AG09309 (cell line): ENCODE results near the gene CD3D.

Source experiments
- DNase-seq: peaks from one replicate; pipeline ENCODE4 v3.0.0-alpha.2; 2010; ENCODE audit warnings: low read depth
- H3K4me3 ChIP-seq: 2 replicates; pipeline ENCODE4 v1.5.1; 2011; ENCODE audit warnings: mild to moderate bottlenecking, low read depth, low read length, moderate library complexity; ENCODE audit not compliant: control insufficient read depth
- TF ChIP-seq, protein P1 (sequence below): IDR thresholded peaks from 2 replicates; pipeline ENCODE4 v1.5.1; 2011; ENCODE audit warnings: mild to moderate bottlenecking, low read depth, low read length, inconsistent platforms; ENCODE audit not compliant: insufficient read depth, control insufficient read depth; ENCODE audit errors: missing control alignments

Gene CD3D

DNA sequence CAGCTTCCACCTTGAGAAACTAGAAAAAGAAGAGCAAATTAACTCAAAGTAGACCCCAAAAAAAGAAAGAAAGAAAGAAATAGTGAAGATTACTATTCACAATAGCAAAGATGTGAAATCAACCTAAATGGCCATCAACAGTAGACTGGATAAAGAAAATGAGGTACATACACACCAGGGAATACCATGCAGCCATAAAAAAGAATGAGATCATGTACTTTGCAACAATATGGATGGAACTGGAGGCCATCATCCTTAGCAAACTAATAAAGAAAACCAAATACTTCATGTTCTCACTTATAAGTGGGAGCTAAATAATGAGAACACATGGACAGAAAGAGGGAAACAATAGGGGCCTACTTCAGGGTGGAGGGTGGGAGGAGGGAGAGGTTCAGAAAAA, 13.8 kb downstream of the CD3D start:
- no peak overlapping the region for H3K4me3 ChIP-seq
- TF ChIP-seq, protein P1, sequence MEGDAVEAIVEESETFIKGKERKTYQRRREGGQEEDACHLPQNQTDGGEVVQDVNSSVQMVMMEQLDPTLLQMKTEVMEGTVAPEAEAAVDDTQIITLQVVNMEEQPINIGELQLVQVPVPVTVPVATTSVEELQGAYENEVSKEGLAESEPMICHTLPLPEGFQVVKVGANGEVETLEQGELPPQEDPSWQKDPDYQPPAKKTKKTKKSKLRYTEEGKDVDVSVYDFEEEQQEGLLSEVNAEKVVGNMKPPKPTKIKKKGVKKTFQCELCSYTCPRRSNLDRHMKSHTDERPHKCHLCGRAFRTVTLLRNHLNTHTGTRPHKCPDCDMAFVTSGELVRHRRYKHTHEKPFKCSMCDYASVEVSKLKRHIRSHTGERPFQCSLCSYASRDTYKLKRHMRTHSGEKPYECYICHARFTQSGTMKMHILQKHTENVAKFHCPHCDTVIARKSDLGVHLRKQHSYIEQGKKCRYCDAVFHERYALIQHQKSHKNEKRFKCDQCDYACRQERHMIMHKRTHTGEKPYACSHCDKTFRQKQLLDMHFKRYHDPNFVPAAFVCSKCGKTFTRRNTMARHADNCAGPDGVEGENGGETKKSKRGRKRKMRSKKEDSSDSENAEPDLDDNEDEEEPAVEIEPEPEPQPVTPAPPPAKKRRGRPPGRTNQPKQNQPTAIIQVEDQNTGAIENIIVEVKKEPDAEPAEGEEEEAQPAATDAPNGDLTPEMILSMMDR = no peak
- DNase-seq = no peak

DNA sequence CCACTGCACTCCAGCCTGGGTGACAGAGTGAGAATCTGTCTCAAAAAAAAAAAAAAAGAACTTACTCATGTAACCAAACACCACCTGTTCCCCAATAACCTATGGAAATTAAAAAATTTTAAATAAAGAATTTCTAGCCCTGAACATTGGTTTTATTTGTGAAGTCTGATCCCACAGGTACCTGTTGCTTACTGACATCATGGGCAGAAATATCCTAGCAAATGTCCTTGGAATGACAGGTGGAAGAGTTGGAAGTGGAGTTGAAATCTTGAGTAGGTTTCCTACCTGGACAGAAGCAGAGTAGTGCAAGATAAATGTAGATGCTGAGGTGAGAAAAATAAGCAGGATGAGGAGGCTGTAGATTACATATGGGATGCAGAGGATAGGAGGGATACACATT, 17.2 kb downstream of the CD3D start:
- H3K4me3 ChIP-seq = no peak overlapping the region
- TF ChIP-seq, protein P1 = no peak
- DNase-seq = no peak

DNA sequence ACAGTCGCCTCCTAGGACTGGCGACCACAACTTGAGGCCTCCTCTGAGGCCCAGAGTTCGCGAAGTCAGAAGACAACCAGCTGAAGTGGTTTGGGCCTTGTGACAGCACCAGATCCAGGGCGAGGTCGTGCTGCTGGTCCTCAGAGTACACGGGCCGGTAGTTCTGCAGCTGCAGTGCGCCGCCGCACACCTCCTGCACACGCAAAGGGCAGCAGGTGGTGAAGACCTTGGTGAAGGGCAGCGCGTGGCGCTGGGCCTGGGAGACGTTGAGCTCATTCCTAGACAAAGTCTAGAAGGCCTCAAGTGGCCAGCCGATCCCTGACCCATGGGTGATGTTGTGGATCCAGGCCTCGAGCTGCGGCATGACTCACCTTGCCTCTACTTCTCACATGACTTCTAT, 19.8 kb downstream of the CD3D start:
- TF ChIP-seq, protein P1 = no peak
- no peak overlapping the region for H3K4me3 ChIP-seq

DNA sequence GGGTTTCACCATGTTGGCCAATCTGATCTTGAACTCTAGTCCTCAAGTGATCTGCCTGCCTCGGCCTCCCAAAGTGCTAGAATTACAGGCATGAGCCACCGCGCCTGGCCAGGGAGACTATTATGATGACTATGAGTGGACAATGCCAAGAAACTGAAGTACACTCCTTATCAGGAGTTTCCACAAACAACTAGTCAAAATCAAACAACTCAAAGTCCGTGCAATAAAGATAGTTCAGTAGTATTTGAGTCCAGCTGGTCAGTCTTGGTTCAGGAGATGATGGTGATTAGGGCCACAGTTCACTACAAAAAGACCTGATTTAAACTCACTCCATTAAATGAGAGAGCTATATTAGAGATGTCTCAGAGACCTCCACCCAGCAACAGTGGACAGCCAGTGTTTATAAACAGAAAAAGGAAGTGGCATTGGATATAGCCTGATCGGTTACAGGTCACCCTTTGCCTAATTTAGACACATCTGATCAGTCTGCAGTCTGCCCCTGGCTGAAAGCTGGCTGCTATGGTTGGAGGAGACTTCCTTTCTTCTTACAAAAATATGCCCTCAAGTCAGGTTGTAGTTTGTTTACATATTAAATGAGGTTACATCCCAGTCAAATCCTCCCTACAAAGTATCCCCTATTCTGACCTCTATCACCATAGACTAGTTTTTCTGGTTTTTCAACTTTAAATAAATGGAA, 21.0 kb downstream of the CD3D start:
- H3K4me3 ChIP-seq = no peak overlapping the region
- TF ChIP-seq, protein P1 = no peak
- DNase-seq = no peak

More for the DNA sequence above, 19.8 kb downstream of the CD3D start:
- no peak for DNase-seq

DNA sequence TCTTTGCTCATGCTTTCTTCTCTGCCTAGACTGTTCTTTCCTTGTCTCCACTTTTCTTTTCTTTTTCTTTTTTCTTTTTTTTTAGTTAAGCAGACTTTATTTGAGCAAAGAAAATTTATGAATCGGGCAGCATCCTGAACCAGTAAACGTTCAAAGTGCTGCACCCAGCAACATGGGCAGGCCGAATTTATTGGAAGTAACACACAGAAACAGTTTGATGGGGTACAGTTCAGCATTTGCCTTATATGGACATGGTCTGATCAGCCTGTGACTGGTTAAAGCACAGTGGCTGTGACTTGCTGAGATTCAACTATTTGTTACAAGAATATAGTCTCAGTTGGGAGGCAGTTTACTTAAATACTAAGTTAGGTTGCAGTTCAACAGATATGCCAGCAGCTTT, 22.0 kb downstream of the CD3D start:
- no peak overlapping the region for H3K4me3 ChIP-seq

DNA sequence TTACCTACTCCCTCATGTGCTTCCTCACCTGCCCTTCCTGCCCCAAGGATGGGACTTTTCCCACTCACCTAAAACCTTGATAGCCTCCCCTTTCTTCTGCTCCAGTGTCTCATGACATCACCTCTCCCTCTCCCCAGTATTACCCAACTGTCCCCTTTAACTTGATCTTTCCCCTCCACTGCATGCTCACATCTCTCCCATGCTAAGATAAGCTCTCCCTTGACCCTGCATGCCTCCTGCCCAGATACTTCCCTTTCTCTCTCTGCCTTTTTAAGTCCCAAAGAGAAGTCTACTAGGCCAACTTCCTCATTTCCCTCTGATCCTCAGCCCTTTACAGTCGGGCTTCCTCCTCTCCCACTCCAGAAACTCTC, 23.2 kb downstream of the CD3D start:
- DNase-seq = no peak
- H3K4me3 ChIP-seq = no peak overlapping the region
- TF ChIP-seq, protein P1 = no peak

More for the DNA sequence above, 22.0 kb downstream of the CD3D start:
- no peak for DNase-seq
- TF ChIP-seq, protein P1 = no peak

DNA sequence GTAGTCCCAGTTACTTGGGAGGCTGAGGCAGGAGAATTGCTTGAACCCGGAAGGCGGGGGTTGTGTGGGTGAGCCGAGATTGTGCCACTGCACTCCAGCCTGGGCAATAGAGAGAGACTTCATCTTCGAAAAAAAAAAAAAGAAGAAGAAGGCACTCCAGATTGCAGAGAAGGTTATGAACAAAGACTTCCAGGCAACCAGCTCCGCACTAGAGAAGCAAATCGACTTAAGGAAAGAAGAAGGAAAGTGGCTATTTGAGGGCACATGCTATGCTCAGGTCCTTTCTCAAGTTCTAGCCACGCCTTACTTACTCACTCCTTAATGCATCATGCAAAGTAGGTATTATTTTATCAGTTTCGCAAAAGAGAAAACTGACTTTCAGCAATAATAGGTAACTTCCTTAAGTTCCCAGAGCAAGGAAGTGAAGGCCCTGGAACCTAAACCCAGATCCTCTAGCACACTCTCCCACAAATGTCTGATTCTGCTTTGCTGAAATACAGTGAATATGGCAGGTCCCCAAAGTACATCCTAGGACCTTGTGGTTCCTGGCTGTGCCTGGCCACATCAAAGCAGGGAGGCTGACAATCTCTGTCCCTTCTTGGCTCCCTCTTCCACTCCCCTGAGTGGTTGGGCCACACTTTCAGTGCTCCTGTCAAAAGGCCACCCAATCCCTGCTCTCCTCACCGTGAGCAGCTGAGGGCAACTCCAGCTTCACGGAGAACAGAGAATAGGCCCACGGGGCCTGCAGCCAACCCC, 23.7 kb downstream of the CD3D start:
- no peak overlapping the region for H3K4me3 ChIP-seq
- TF ChIP-seq, protein P1 = no peak
- no peak for DNase-seq
